Neural cell (in vitro differentiated cells): ENCODE data around the gene SNRNP70.

Experiments
- CTCF ChIP-seq: fragments of 450-650 bp; IDR thresholded peaks from 2 replicates; pipeline ENCODE4 v1.5.1; 2014; ENCODE audit warnings: antibody characterized with exemption, mild to moderate bottlenecking, moderate library complexity; ENCODE audit not compliant: poor library complexity, severe bottlenecking
- EP300 ChIP-seq: fragments of 450-650 bp; conservative IDR thresholded peaks from 2 replicates; pipeline ENCODE4 v1.6.1; 2014; ENCODE audit warnings: antibody characterized with exemption, mild to moderate bottlenecking, moderate library complexity; ENCODE audit not compliant: poor library complexity, severe bottlenecking
- EZH2 ChIP-seq: fragments of 200-600, 300-800 bp; shearing (Covaris generic), sonication (generic); IDR thresholded peaks from 2 replicates; pipeline ENCODE4 v1.6.1; 2014; ENCODE audit warnings: antibody characterized with exemption, low read length, borderline replicate concordance, mild to moderate bottlenecking; ENCODE audit not compliant: insufficient read depth, poor library complexity, severe bottlenecking
- RAD21 ChIP-seq: fragments of 450-650 bp; conservative IDR thresholded peaks from 2 replicates; pipeline ENCODE4 v1.6.1; 2014; ENCODE audit warnings: antibody characterized with exemption, mild to moderate bottlenecking, moderate library complexity

- no peak for TF ChIP-seq CTCF
- no peak for TF ChIP-seq EZH2
- TF ChIP-seq RAD21 = no peak
- TF ChIP-seq EP300 = no peak
These were observed 65.6 kb downstream of the SNRNP70 start for GRCh38 chr19:49150944-49151243.
